ENCODE results near the gene REV3L. TPM values are rescaled to one million over a fixed set of nuclear protein-coding genes. Genes with fewer than 3 reads are reported as not detected.
A peak's percentile ranks its signal among the peaks of the same experiment; 100 is the strongest.

REV3L gene
- total RNA-seq, 1 experiment from 2014 or later = 12.1 TPM

GRCh38 chr6:111427341-111428116, 55.5 kb downstream of the REV3L start:
- peak; percentile 87 for DNase-seq (ENCODE audit: low read depth)

- peak; percentile 47 for DNase-seq (ENCODE audit: low read depth)
These were observed 58.8 kb downstream of the REV3L start for GRCh38 chr6:111423960-111424846.

GRCh38 chr6:111423055-111423633, 59.9 kb downstream of the REV3L start:
- peak; percentile 22 for DNase-seq (ENCODE audit: low read depth)

GRCh38 chr6:111418971-111419693, 63.9 kb downstream of the REV3L start:
- DNase-seq (ENCODE audit: low read depth) = peak; percentile 15

- DNase-seq (ENCODE audit: low read depth) = no peak
These were observed 65.1 kb downstream of the REV3L start for GRCh38 chr6:111417946-111418345.

- no peak for DNase-seq (ENCODE audit: low read depth)
These were observed 65.8 kb downstream of the REV3L start for GRCh38 chr6:111417181-111417585.

- no peak for DNase-seq (ENCODE audit: low read depth)
These were observed 66.5 kb downstream of the REV3L start for GRCh38 chr6:111416529-111416928.

- DNase-seq (ENCODE audit: low read depth) = no peak
These were observed 68.6 kb downstream of the REV3L start for GRCh38 chr6:111414373-111414772.

GRCh38 chr6:111411978-111412566, 70.9 kb downstream of the REV3L start:
- no peak for DNase-seq (ENCODE audit: low read depth)

- no peak for DNase-seq (ENCODE audit: low read depth)
These were observed 72.0 kb downstream of the REV3L start for GRCh38 chr6:111411046-111411445.

- DNase-seq (ENCODE audit: low read depth) = no peak
These were observed 72.6 kb downstream of the REV3L start for GRCh38 chr6:111410371-111410770.

- no peak for DNase-seq (ENCODE audit: low read depth)
These were observed 73.6 kb downstream of the REV3L start for GRCh38 chr6:111409430-111409829.

- no peak for DNase-seq (ENCODE audit: low read depth)
These were observed 75.3 kb downstream of the REV3L start for GRCh38 chr6:111407686-111408085.

GRCh38 chr6:111406200-111406721, 76.8 kb downstream of the REV3L start:
- no peak for DNase-seq (ENCODE audit: low read depth)

GRCh38 chr6:111403388-111403787, 79.6 kb downstream of the REV3L start:
- no peak for DNase-seq (ENCODE audit: low read depth)

GRCh38 chr6:111399626-111400025, 83.4 kb downstream of the REV3L start:
- DNase-seq (ENCODE audit: low read depth) = no peak

GRCh38 chr6:111388681-111389080, 94.3 kb downstream of the REV3L start:
- DNase-seq (ENCODE audit: low read depth) = no peak

- DNase-seq (ENCODE audit: low read depth) = no peak
These were observed 100.3 kb downstream of the REV3L start for GRCh38 chr6:111382476-111383294.

GRCh38 chr6:111381728-111382127, 101.3 kb downstream of the REV3L start:
- no peak for DNase-seq (ENCODE audit: low read depth)

GRCh38 chr6:111381123-111381522, 101.9 kb downstream of the REV3L start:
- DNase-seq (ENCODE audit: low read depth) = no peak

All from Daoy (cell line).